OCI-LY7 (cell line): ENCODE measurements around the gene RBM22. TPM values are rescaled to one million over a fixed set of nuclear protein-coding genes. Genes with fewer than 3 reads are reported as not detected.

Source experiments
- BruUV-seq: library from RNA; stranded (reverse); fragments of 400-500 nt; replicated peaks from 2 replicates; lab custom pipeline; 2021; lab: Mats Ljungman, UMichigan
- CTCF ChIA-PET: fragments of 300-600 bp; sonication (Branson Sonifier 250); formaldehyde crosslinking; loops from one replicate; lab custom pipeline; 2022; ENCODE audit warnings: antibody characterized with exemption; ENCODE audit not compliant: unreplicated experiment; lab: Charles Lee
- POLR2A ChIA-PET: fragments of 300-600 bp; sonication (Branson Sonifier 250); formaldehyde crosslinking; loops from one replicate; lab custom pipeline; 2022; ENCODE audit warnings: antibody characterized with exemption; lab: Charles Lee
- DNase-seq: peaks from one replicate; pipeline ENCODE4 v3.0.0-alpha.2; 2015; ENCODE audit warnings: low spot score
- H2AFZ ChIP-seq: fragments of 200-600 bp; sonication (generic), shearing (Covaris generic); 2 replicates; pipeline ENCODE4 v1.6.1; 2014; ENCODE audit warnings: mild to moderate bottlenecking, antibody characterized with exemption, low read length, moderate library complexity
- H3K27ac ChIP-seq: fragments of 200-600 bp; sonication (generic); 2 replicates; pipeline ENCODE4 v1.5.1; 2014; ENCODE audit warnings: mixed run types, low read depth, mild to moderate bottlenecking, moderate library complexity, low read length, inconsistent platforms; ENCODE audit not compliant: poor library complexity, severe bottlenecking
- H3K36me3 ChIP-seq: fragments of 200-600 bp; sonication (generic); 2 replicates; pipeline ENCODE4 v1.6.1; 2014; ENCODE audit warnings: mild to moderate bottlenecking, antibody characterized with exemption, low read length, moderate library complexity, mixed read lengths; ENCODE audit not compliant: insufficient read depth
- H3K4me1 ChIP-seq: fragments of 200-600 bp; sonication (generic); 2 replicates; pipeline ENCODE4 v1.5.1; 2014; ENCODE audit warnings: mild to moderate bottlenecking, low read length; ENCODE audit not compliant: insufficient read depth, poor library complexity, severe bottlenecking
- H3K4me2 ChIP-seq: fragments of 200-600 bp; sonication (generic); 2 replicates; pipeline ENCODE4 v1.6.1; 2014; ENCODE audit warnings: mild to moderate bottlenecking, low read length
- H3K4me3 ChIP-seq: fragments of 200-600 bp; sonication (generic); 2 replicates; pipeline ENCODE4 v1.5.1; 2014; ENCODE audit warnings: mild to moderate bottlenecking, low read depth, low read length; ENCODE audit not compliant: poor library complexity, severe bottlenecking
- H3K79me2 ChIP-seq: fragments of 200-600 bp; sonication (generic); 2 replicates; pipeline ENCODE4 v1.6.1; 2016; ENCODE audit warnings: low read depth, mild to moderate bottlenecking, low read length, moderate library complexity, mixed read lengths; ENCODE audit not compliant: insufficient read depth
- H3K9me2 ChIP-seq: fragments of 200-600 bp; sonication (generic); 2 replicates; pipeline ENCODE4 v1.6.1; 2016; ENCODE audit warnings: mild to moderate bottlenecking, low read length, mixed read lengths; ENCODE audit not compliant: insufficient read depth
- H3K9me3 ChIP-seq: fragments of 200-600 bp; sonication (generic); 2 replicates; pipeline ENCODE4 v1.6.1; 2014; ENCODE audit warnings: mild to moderate bottlenecking, mixed run types, low read length, mixed read lengths
- H4K20me1 ChIP-seq: fragments of 200-600 bp; sonication (generic); 2 replicates; pipeline ENCODE4 v1.6.1; 2014; ENCODE audit warnings: mild to moderate bottlenecking, antibody characterized with exemption, low read length, moderate library complexity, mixed read lengths; ENCODE audit not compliant: insufficient read depth
- EZH2phosphoT487 ChIP-seq: fragments of 200-600 bp; sonication (generic); IDR thresholded peaks from 2 replicates; pipeline ENCODE4 v1.6.1; 2018; ENCODE audit warnings: low read depth, borderline replicate concordance, mild to moderate bottlenecking, mixed run types, antibody characterized with exemption, low read length, moderate library complexity, mixed read lengths
- intact Hi-C: fragments of 100-400 bp; cut with micrococcal nuclease; formaldehyde crosslinking; loops from one replicate; pipeline ENCODE4 v1.10.0; 2022; ENCODE audit not compliant: unreplicated experiment
- total RNA-seq, 2 experiments: library from RNA; depleted of rRNA in 1 of 2; stranded (reverse); fragments of >200 nt in 1 of 2; shearing (Covaris generic) in 1 of 2; gene quantifications; 2 replicates each; pipeline ENCODE4 v1.2.3, GENCODE V29; 2014 to 2022
- TF ChIP-seq, protein P1 (sequence below): fragments of 200-600 bp; sonication (generic); conservative IDR thresholded peaks from 2 replicates; pipeline ENCODE4 v1.5.1; 2014; ENCODE audit warnings: mild to moderate bottlenecking, antibody characterized with exemption, low read length, moderate library complexity, mixed read lengths

Gene RBM22
- total RNA-seq, 2 experiments from 2014 or later = 45.6 to 46.7 TPM

DNA sequence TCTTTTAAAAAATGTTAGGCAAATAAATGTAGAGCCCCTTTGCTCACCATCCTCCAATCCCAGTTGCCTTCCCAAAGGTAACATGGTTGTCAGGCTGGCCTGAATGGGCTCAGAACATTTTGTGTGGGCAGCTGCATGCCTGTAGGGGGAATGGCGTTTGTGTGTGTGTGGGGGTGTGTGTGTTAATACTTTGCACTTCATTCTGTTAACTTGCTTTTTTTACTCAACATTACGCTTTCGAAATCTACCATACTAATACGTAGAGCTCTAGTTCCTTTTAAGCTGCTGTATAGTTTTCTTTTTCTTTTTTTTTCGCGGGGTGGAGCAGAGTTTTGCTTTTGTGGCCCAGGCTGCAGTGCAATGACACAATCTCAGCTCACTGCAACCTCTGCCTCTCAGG, 25.8 kb downstream of the RBM22 start:
- Histone ChIP-seq H3K27ac (no peak overlapping the region), H4K20me1 (no peaks in the 10 kb centered on the region), H3K9me3 (no peaks in the 10 kb centered on the region), H3K36me3 (no peaks in the 10 kb centered on the region), H3K79me2 (no peaks in the 10 kb centered on the region), H3K9me2 (no peaks in the 10 kb centered on the region), H3K4me1 (no peaks in the 10 kb centered on the region), H3K4me2 (no peak overlapping the region), H3K4me3 (no peak overlapping the region), H2AFZ (no peak overlapping the region)
- CTCF ChIA-PET = no interaction called here
- DNase-seq = no peak
- POLR2A ChIA-PET = interaction anchor here (0.6 to 0.8 kb wide), 3 partner anchors 9 to 422 kb away, joined by 3 to 5 read pairs (median 3); no protein-coding TSS in a partner anchor
- BruUV-seq = no TSS peak
- TF ChIP-seq, protein P1, sequence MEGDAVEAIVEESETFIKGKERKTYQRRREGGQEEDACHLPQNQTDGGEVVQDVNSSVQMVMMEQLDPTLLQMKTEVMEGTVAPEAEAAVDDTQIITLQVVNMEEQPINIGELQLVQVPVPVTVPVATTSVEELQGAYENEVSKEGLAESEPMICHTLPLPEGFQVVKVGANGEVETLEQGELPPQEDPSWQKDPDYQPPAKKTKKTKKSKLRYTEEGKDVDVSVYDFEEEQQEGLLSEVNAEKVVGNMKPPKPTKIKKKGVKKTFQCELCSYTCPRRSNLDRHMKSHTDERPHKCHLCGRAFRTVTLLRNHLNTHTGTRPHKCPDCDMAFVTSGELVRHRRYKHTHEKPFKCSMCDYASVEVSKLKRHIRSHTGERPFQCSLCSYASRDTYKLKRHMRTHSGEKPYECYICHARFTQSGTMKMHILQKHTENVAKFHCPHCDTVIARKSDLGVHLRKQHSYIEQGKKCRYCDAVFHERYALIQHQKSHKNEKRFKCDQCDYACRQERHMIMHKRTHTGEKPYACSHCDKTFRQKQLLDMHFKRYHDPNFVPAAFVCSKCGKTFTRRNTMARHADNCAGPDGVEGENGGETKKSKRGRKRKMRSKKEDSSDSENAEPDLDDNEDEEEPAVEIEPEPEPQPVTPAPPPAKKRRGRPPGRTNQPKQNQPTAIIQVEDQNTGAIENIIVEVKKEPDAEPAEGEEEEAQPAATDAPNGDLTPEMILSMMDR = no peak
- TF ChIP-seq EZH2phosphoT487 = no peak
- intact Hi-C loops = no loop called here

GRCh38 chr5:150674341-150674821, 26.5 kb downstream of the RBM22 start:
- POLR2A ChIA-PET = interaction anchor here (0.6 kb wide), 1 partner anchor 65 kb away, joined by 5 read pairs; no protein-coding TSS in a partner anchor
- Histone ChIP-seq H3K79me2 (no peaks in the 10 kb centered on the region), H3K36me3 (no peaks in the 10 kb centered on the region), H3K4me2 (no peak overlapping the region), H3K9me3 (no peaks in the 10 kb centered on the region), H3K9me2 (no peaks in the 10 kb centered on the region), H2AFZ (no peak overlapping the region), H4K20me1 (no peaks in the 10 kb centered on the region), H3K27ac (no peak overlapping the region), H3K4me3 (no peak overlapping the region), H3K4me1 (no peaks in the 10 kb centered on the region)
- CTCF ChIA-PET = no interaction called here
- BruUV-seq = no TSS peak
- intact Hi-C loops = no loop called here
- TF ChIP-seq, protein P1 = no peak
- DNase-seq = no peak

- POLR2A ChIA-PET = no interaction called here
- no peaks in the 10 kb centered on the region for H3K4me1 ChIP-seq
- CTCF ChIA-PET = no interaction called here
- intact Hi-C loops = no loop called here
- no peak overlapping the region for H2AFZ ChIP-seq
- BruUV-seq = no TSS peak
- no peaks in the 10 kb centered on the region for H3K36me3 ChIP-seq
- no peak overlapping the region for H3K4me3 ChIP-seq
- no peaks in the 10 kb centered on the region for H3K79me2 ChIP-seq
- H4K20me1 ChIP-seq = no peaks in the 10 kb centered on the region
- no peaks in the 10 kb centered on the region for H3K9me2 ChIP-seq
- no peak overlapping the region for H3K4me2 ChIP-seq
- TF ChIP-seq, protein P1 = no peak
- TF ChIP-seq EZH2phosphoT487 = no peak
- no peak for DNase-seq
- no peak overlapping the region for H3K27ac ChIP-seq
- H3K9me3 ChIP-seq = no peaks in the 10 kb centered on the region
Measured at GRCh38 chr5:150672884-150673275, 28.0 kb downstream of the RBM22 start.
